ENCODE measurements around the gene TJAP1.
A peak's percentile ranks its signal among the peaks of the same experiment; 100 is the strongest.

TJAP1 gene

DNA sequence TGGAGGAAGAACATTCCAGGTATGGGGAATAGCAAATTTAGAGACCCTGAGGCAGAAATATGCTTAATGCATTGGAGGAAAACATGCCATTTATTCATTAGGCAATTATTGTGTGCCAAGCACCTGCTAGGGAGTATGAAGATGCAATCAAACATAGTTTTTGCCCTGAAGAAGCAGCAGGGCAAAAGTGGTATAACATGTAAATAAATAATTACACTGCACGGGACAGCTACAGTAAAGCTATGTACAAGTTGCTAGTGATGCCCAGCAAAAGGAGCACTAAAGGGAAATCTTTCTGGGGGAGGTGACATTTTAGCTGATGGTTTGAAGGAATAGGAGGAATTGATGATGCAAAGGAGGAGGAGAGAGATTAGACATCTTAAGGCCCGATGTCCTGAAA is 624 bp upstream of the TJAP1 start:
- DNase-seq (ENCODE audit: low read depth), result no peak
- H3K4me3 ChIP-seq (ENCODE audit: low read depth, low read length), result peak overlapping the region; percentile 95; the same call in 1 of the 2 replicates
- TF ChIP-seq, protein P1, sequence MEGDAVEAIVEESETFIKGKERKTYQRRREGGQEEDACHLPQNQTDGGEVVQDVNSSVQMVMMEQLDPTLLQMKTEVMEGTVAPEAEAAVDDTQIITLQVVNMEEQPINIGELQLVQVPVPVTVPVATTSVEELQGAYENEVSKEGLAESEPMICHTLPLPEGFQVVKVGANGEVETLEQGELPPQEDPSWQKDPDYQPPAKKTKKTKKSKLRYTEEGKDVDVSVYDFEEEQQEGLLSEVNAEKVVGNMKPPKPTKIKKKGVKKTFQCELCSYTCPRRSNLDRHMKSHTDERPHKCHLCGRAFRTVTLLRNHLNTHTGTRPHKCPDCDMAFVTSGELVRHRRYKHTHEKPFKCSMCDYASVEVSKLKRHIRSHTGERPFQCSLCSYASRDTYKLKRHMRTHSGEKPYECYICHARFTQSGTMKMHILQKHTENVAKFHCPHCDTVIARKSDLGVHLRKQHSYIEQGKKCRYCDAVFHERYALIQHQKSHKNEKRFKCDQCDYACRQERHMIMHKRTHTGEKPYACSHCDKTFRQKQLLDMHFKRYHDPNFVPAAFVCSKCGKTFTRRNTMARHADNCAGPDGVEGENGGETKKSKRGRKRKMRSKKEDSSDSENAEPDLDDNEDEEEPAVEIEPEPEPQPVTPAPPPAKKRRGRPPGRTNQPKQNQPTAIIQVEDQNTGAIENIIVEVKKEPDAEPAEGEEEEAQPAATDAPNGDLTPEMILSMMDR (IDR thresholded peaks at IDR 0.05; ENCODE audit: insufficient read depth, low read depth, low read length, missing control alignments), result no peak

DNA sequence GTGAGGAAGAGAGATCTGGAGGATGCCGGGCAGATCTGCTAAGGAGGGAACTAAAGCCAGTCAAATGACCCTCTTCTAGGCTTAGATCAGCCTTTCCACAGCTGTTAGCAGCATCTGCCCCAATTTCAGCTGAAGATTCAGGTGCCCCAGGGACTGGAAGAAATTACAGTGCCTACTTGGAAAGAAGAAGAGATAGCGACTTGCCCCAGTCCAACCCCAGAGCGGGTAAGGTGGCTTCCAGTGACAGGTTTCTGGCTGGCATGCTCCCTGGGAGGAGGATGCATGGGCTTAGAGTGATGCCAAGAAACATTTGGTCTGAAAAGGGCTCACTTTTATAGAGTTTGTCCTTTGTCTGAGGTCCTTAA is 620 bp downstream of the TJAP1 start:
- peak overlapping the region; percentile 95 for H3K4me3 ChIP-seq (ENCODE audit: low read depth, low read length)
- no peak for DNase-seq (ENCODE audit: low read depth)
- TF ChIP-seq, protein P1 (IDR thresholded peaks at IDR 0.05; ENCODE audit: insufficient read depth, low read depth, low read length, missing control alignments), result no peak

DNA sequence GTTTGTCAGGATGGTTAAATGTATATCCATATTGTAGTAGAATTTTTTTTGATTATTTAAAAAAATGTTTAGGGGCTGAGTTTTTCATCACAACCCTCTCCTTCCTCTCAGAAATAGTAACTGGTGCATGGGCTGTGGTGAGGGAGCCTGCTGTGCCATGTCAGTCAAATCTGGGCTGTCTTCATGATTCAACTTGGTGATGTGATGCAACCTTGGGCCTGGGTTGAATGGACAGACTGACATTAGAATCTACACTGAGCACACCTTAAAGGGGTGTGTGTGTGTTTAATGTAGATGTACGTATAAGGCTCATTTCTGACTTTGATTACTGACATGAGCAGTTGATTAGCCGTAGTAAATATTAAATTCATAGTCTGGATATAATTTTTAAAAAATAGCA is 3.7 kb downstream of the TJAP1 start:
- H3K4me3 ChIP-seq (ENCODE audit: low read depth, low read length), result no peak overlapping the region
- no peak for DNase-seq (ENCODE audit: low read depth)
- TF ChIP-seq, protein P1 (IDR thresholded peaks at IDR 0.05; ENCODE audit: insufficient read depth, low read depth, low read length, missing control alignments), result no peak

DNA sequence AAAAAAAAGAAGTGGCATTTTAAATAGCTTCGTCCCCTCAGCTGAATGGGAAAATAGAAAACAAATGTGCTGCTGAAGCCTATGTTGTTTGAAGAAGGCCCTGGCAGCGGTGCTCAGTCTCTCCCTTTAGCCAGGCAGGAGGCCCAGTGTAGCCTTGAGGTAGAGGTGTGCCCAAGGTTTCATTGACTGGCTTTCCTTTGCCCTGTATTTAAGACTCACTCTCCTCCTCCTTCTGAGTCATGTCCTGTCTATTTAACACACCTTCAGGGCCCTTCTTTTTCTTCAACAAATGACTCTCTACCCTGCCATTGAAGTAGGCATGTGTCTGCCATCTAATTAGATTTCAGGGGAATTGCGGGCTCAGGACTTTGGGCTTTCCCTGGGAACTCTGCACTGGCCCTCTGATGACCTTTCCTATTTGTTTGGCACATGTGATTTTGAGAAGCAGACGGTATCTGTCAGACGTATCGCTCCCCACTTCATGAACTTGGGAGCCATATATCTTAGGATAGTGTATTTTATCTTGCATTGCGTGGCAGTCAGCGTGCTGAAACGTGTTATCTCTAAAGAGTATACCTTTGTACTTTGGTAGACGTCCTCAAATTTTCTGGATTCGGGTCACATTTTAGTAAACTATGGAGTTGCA is 4.3 kb downstream of the TJAP1 start:
- no peak for DNase-seq (ENCODE audit: low read depth)
- TF ChIP-seq, protein P1 (IDR thresholded peaks at IDR 0.05; ENCODE audit: insufficient read depth, low read depth, low read length, missing control alignments), result no peak
- H3K4me3 ChIP-seq (ENCODE audit: low read depth, low read length), result no peak overlapping the region

DNA sequence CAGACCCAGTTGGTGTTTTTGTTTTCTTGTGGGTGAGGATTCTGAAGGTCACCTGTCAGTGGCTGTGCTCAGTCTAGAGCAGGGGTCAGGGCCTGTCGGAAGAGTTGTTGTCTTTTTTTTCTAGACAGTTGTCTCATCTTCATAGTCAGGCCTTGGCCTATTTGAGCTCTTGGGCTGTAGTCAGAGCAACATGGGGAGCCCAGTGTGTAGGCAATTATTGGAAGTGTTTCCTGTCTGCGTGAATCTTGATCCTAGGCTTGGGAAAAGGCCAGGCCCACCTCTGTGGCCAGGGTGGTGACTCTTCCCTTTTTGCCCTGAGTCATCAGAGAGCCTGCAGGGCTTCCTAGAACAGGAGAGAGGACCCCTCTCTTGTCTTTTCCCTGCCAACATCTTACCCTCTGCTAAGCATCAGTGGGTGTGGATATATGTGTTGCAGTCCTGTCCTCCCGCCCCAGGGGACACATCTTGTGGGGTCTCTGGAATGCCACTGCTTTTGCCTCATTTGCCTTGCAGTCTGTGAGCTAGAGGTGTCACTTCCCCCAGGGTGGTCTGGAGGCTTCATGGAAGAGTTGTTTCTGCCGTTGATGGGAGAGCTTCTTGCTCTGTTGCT is 11.4 kb downstream of the TJAP1 start:
- TF ChIP-seq, protein P1 (IDR thresholded peaks at IDR 0.05; ENCODE audit: insufficient read depth, low read depth, low read length, missing control alignments), result no peak
- DNase-seq (ENCODE audit: low read depth), result no peak
- no peak overlapping the region for H3K4me3 ChIP-seq (ENCODE audit: low read depth, low read length)

DNA sequence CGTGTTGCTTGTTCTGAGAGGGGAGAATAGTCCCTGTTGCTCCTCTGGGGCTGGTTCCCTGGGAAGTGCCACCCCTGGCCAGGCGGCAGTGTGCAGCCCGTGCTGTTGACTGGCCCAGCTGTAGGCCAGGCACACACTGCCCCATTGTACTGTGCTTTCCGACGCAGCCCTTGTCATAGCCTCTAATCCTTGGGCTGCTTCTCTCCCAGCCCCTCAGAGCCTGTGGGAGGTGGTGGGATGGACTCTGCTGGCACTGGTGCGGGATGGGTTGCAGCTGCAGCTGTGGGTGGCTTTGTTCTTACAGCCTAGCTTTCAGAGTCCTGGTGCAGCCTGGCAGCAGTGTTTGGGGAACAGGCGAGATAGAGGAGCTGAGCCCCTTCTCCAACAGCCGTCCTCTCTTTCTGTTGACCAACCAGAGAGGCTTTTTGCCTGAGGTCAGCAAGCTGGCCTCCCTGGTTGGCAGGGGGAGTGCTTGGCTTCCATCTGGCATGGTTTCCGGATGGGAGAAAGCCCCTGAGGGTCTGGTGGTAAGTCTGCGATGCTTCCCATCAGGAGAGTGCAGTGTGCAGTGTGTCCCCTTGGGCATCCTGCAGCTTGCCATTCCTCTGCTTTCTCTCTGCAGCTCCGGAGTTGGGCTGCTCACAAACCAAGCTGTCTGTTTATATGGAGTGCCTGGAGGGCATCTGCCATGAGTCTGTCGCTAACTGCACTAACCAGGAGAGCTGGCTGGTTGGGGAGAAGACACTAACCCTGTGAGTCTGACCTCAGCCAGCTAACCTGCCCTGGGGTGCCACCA is 12.1 kb downstream of the TJAP1 start:
- DNase-seq (ENCODE audit: low read depth), result no peak
- no peak overlapping the region for H3K4me3 ChIP-seq (ENCODE audit: low read depth, low read length)
- TF ChIP-seq, protein P1 (IDR thresholded peaks at IDR 0.05; ENCODE audit: insufficient read depth, low read depth, low read length, missing control alignments), result no peak
